Stimulated activated CD4-positive, alpha-beta T cell treated with anti-CD3 and anti-CD28 coated beads, TNF-alpha, amount 100 ng/mL, for 4 hours (primary cell): ENCODE results near the gene CACNB2.

ENCODE experiments used
- DNase-seq, 3 experiments: peaks; one replicate each; pipeline ENCODE4 v3.0.0-alpha.2; 2020; ENCODE audit warnings: low read depth in 3 of 3

Gene CACNB2

DNA sequence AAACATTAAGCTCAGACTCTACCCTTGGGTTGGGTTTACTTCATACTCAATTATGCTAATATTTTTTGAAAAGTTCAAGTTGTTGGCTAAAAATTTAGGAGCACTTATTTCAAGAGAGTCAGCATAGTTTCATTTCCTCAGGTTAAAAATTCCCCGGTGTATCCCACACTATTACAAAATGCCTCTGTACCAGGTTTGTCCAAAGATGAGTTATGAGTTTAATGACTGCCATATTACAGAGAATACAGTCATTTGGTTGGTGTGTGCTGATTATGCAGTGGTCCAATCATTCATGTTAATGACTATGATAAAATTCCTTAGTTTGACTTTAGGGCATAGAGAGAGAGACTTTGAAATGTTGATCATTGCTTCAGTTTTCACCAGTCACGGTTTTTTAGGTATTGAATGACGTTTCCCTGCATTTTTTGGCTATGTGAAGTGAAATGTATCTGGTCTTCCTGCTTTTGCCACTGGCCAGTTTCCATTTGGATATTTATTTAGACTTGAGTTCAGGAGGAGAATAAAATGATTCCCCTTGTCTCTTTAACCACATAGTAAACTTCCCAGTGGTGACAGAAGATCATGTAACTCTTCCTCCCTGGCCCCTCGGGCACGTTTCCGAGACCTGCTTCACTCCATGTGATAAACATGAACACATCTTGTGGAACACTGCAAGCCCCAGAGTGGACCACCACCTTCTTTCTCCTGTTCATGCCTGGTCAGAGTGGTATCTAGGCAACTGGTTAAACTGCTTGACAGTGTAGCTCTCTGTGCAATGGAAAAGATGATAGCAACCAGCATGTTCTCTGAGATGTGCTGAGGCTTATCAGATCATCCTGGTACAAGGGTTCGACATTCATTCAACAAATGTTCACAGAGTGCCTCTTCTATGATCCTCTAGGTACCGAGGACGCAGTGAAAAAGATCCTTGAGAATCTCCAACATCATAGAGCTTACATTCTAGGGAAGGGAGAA is 153.6 kb downstream of the CACNB2 start:
- DNase-seq: no peak

DNA sequence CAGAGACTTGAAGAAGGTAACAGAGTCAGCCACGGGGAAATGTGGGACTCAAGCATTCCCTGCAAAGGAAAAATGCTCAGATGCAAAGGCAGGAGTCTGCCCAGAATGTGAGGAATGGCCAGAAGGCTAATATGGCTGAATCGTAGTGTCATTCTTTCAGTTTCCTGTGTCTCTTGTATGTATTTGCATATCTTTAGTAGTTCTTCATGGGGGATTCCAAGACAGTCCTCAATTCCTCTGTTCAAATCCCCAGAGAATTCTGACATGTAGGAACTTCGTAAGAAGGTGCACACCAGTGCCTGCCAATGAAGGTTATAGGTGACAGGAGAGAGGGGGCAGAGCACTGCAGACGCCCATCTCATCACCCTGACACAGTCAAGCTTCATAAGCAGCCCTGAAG is 154.4 kb downstream of the CACNB2 start:
- no peak for DNase-seq

- no peak for DNase-seq
These were observed 157.4 kb downstream of the CACNB2 start for GRCh38 chr10:18297659-18298058.

GRCh38 chr10:18298256-18298655 is 158.0 kb downstream of the CACNB2 start:
- DNase-seq: no peak

GRCh38 chr10:18303851-18304801 is 163.9 kb downstream of the CACNB2 start:
- no peak for DNase-seq

- DNase-seq: no peak
These were observed 165.8 kb downstream of the CACNB2 start for GRCh38 chr10:18306031-18306430.

- no peak for DNase-seq
These were observed 168.4 kb downstream of the CACNB2 start for GRCh38 chr10:18308600-18308999.

GRCh38 chr10:18310761-18311160 is 170.5 kb downstream of the CACNB2 start:
- DNase-seq: no peak

- DNase-seq: no peak
These were observed 172.3 kb downstream of the CACNB2 start for GRCh38 chr10:18312374-18313139.

DNA sequence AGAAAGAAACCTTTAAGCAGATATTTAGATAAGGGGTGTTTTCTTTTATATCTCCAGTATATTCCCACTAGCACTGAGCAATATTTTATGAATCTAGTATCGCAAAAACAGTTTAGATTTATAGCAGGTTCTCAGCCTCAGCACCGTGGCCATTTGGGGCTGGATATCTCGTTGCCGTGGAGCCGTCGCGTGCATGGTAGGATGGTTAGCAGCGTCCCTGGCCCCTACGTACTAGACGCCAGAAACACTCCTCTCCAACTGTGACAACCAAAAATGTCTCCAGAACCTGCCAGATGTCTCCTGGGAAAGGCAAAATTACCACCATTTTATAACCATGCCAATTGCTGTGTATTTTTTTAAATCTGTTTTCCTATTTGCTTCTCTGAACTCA is 172.9 kb downstream of the CACNB2 start:
- no peak for DNase-seq

GRCh38 chr10:18313626-18314025 is 173.4 kb downstream of the CACNB2 start:
- no peak for DNase-seq

- no peak for DNase-seq
These were observed 179.4 kb downstream of the CACNB2 start for GRCh38 chr10:18319628-18320027.

DNA sequence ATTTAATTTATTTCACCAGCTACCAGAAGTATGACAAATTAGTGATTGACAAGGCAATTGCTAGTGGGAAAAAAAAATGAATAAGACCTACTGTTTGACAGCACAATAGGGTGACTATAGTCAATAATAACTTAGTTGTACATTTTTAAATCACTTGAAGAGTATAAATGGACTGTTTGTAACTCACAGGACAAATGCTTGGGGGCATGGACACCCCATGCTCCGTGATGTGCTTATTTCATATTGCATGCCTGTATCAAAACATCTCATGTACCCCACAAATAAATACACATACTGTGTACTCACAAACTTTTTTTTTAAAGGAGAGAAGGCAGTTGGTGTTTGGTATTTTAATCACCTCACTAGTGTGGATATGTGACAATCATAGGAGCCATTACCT is 181.1 kb downstream of the CACNB2 start:
- no peak for DNase-seq

GRCh38 chr10:18323916-18324315 is 183.7 kb downstream of the CACNB2 start:
- DNase-seq: no peak

DNA sequence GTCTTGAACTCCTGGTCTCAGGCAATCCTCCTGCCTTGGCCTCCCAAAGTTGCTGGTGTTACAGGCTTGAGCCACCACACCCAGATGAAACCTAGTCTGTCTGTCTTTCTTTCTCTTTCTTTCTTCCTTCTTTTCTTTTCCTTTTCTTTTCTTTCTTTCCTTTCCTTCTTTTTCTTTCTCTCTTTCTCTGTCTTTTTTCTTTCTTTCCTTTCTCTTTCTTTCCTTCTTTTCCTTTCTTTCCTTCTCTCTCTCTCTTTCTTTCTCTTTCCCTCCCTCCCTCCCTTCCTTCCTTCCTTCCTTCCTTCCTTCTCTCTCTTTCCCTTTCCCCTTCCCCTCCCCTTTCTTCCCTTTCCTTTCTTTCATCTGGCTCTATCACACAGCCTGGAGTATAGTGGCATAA is 185.2 kb downstream of the CACNB2 start:
- DNase-seq: no peak

GRCh38 chr10:18325889-18326531 is 185.8 kb downstream of the CACNB2 start:
- no peak for DNase-seq

DNA sequence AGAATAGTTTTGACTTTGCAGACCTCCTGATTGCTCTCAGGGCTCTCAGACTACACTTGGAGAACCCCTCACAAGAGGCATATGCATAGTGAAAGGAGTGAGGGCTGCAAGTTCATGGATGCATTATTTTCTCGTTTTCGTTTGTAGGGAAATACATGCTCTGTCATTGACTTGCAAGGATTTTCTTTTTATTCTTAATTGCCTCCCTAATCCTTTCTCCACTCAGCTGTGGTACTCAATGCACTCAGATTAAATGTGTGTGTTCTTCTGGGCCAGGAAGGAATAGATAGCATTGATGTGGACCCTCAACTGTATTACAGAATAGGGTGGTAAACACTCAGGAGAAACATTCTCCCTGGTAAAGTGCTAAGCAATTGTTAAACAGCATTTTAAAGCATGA is 188.7 kb downstream of the CACNB2 start:
- no peak for DNase-seq

DNA sequence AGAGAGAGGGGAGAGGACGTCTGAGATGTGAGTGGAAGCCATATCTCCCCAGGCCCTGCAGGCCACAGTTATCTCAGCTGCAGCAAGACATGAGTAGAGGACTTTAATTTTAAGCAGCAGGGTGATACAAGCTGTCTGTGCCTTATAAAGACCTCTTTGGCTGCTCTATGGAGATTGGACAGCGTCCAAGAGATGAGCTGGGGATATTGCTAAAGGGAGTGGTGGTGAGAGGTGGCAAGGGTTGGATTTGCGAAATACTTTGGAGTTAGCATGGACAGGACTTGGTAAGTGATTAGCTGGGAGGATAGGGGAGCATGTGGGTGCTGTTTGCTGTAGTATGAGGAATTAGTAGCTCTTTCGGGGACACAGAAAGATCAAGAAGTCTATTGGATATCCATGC is 191.8 kb downstream of the CACNB2 start:
- no peak for DNase-seq

DNA sequence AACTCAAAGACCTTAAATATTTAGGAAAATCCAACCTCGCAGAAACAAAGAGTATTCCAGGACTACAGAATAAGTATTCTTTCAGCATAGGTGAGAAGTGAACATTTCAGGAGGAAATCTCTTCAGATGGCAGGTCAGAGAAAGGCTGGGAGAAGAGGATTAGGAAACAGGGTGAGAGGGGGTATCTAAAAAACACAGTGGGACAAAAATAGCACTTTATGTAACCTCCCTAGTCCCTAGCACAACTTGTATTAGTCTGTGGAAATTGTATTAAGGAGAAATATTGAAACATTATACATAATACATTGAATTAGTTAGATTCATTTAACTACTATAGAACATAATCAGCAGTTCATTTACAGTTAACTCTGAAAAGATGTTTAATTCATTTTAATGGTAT is 192.3 kb downstream of the CACNB2 start:
- DNase-seq: no peak

GRCh38 chr10:18333621-18334020 is 193.4 kb downstream of the CACNB2 start:
- no peak for DNase-seq
